Colon (tissue), 2 donors: ENCODE measurements around the gene SLC16A5.
"Not testable (repeated sequence)": the region's sequence is repeated elsewhere in the genome, so short reads cannot be mapped to it uniquely, and the experiment has no call there.

Experiments used
- FAIRE-seq: peaks from 2 replicates; lab custom pipeline; 2012; peaks lifted over from hg19 to GRCh38; lab: Jason Lieb, UNC
- donor health status: control.
- donor health status: control.

SLC16A5 gene

DNA sequence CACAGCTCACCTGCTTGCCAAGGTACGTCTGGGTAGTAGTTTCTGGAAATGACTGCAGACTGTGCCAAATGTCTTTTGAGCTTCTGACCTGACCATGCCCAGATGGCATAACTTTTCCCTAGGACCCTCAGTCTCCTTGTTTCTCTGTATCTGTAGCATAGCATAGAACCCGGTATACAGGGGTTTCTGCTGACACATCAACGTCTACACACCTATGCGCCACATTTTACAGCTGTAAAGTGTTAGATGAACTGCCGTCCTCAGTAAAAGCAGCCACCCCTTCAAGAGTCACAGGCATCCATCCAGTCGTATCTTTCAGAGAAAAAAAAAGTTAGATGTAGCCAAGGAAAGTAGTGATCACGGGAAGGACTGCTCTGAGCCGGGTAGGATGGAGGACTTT is 23.3 kb upstream of the SLC16A5 start:
- no peak for FAIRE-seq

DNA sequence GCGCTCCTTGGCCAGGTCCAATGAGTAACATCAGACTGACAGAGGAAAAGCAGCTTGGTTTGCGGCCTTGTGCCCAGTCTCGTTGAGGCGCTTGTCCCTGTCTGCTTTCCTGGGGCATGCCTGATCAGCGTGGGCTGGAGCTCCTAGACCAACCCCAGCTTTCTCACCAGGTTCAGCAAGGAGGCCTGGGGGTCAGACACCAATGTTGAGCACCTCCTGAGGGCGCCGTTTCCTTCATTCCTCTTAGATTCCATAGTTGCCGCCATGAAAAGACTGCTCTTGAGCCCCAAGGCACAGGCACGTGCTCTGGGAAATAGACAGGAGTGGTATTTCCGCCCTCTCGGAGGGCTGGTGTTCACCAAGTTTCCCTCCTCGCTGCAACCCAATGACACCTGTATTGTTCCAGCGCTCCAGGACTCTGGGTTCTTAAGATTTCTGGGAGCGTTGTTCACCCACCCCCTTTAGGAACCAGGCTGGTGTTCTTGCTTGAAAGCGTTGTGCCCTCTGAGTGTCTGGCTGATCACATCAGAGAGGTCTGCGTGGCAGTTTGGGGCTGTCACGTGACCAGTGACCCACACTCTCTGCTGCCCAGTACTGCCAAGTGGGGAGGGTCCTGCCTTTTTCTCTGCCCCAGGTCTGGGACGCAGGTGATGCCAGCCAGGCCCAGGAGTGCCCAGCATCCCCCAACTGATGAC is 22.7 kb upstream of the SLC16A5 start:
- no peak for FAIRE-seq

DNA sequence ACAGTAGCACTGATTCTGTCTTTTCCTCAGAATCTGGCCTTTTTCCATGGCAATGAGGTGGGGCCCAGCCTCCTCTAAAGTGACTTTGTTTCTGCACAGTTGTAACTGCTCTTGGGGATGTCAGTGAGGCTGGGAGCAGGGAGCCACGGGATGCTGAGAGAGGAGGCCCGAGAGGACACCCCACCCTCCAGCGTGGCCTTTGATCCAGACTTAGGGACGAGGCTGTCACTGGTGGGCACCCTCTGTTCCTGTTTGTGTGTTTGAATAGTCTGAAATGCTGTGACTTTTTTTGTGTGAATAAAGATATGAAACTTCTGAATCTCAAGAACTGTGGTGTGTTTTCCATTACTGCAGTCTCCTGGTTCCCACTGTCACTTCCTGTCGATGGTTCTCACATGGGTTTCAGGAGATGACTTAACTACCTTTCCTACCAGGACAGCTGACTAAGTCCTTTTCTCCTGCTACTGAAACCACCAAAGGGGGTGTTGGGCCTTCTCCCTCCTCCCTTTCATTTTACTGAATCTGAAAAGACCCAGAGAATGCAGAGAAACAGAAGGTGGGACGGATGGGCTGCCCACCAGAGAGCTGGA is 22.1 kb upstream of the SLC16A5 start:
- no peak for FAIRE-seq

DNA sequence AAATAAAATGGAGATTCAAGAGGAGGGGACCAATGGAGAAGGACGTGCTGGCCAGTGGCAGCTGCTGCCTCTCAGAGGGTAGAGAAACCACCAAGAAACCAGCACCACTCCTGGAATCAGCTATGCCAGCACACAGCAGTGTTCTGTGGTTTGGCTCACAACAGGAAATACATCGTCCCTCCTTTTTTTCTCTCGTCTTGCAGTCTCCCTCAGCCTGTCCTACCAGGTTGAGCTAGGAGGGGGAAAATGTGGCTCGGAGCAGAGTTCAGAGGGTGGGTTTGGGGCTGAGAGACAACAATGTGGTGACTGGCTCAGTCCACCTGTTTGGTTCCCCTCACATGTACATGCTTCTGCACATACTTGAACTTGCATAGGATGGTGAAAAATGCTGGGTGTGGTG is 19.9 kb upstream of the SLC16A5 start:
- no peak for FAIRE-seq

DNA sequence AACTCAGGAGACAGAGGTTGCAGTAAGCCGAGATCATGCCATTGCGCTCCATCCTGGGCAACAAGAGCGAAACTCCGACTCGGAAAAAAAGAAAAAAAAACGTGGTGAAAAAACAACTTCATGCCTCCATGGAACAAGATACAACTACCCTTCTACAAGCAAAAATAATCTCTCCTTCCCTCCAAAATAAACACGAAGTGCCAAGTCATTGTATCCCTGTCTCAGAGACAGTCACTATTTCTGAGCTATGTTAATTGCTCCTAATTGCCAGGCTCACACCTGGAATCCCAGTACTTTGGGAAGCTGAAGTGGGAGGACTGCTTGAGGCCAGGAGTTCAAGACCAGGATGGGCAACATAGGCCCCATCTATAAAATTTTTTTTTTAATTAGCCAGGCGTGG is 19.0 kb upstream of the SLC16A5 start:
- no peak for FAIRE-seq

DNA sequence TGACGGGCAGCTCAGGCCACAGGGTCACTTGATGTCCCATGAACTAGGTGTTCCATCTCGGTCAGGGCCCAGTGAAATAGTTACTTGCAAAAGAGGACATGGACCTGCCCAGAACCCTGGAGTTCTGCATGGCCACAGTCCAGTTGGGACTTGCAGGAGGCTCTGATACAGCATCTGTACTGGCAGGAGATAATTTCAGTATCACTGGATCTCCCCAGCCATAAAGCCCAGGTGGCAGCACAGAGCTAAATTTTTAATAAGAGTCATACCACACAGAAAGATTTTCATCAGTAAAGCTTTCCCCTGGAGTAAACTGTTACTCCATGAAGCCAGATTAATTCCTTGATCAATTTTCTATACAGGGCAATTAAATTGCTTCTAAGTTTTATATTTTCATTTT is 18.0 kb upstream of the SLC16A5 start:
- no peak for FAIRE-seq

DNA sequence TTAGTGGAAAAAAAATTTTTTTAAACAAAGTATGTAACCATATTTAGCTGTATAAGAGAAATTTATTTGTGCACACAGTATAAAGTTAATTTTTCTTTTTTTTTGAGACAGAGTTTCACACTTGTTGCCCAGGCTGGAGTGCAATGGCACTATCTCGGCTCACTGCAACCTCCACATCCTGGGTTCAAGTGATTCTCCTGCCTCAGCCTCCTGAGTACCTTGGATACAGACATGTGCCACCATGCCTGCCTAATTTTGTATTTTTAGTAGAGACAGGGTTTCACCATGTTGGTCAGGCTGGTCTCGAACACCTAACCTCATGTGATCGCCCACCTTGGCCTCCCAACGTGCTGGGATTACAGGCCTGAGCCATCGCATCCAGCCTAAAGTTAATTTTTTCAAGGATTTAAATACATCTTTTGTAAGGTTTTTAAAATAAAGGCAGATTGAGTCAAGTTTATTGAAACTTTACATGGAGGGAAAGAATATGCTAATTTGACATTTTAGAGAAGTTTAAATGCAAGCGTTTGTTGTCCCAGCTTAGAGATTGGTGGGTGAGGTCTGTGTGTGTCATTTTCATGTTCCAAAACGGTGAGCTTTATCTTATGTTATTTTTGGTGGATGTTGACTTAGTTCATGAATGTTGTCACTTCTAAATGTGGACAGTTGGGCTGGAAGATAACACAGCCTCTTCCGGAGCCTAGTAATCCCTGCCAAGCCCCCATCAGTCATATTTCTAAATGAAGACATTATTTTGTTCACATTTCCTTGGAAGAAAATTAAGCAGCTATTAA is 16.1 kb upstream of the SLC16A5 start:
- FAIRE-seq: not testable (repeated sequence)

DNA sequence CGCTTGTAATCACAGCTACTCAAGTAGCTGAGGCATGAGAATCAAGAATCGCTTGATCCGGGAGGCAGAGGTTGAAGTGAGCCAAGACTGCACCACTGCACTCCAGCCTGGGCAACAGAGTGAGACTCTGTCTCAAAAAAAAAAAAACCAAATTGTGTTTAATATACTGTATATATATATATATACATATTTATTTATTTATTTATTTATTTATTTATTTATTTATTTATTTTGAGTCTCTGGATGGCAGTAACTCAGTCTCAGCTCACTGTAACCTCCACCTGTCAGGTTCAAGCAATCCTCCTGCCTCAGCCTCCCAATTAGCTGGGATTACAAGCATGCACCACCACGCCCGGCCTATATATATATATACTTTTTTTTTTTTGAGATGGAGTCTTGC is 14.8 kb upstream of the SLC16A5 start:
- FAIRE-seq: not testable (repeated sequence)

DNA sequence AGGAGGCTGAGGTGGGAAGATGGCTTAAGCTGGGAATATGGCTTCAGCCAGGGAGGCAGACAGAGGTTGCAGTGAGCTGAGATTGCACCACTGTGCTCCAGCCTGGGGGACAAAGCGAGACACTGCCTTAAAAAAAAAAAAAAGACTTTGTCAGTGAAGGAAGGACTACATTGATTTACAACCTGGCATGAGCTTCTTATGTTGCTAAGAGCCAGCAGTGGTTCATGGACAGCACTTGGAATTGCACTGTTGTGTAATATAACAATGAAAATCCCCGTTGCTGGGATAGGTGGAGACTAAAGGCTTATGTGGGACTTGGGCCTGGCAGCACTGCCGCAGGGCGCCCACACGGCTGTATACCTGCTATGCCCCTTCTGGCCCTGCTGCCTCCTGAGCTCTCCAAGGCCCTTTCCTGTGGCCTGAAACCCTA is 14.1 kb upstream of the SLC16A5 start:
- no peak for FAIRE-seq

DNA sequence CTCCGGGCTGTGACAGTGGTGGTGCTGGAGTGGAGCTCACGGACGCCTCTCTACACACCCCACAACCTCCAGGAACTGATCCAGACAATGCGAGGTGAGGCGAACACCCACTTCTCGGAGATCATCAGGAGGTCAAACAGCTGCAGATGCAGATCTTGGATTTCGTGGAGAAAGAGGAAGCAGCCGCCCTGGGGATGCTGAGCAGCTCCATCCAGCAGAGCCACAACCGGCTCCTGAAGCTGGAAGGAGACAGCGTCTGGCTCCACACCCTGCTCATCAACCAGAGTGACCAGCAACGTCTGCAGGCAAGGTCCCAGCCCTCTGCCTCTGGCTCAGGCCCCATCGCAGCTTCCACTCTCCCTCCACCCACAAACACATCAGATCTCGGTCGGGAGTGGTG is 13.2 kb upstream of the SLC16A5 start:
- no peak for FAIRE-seq

DNA sequence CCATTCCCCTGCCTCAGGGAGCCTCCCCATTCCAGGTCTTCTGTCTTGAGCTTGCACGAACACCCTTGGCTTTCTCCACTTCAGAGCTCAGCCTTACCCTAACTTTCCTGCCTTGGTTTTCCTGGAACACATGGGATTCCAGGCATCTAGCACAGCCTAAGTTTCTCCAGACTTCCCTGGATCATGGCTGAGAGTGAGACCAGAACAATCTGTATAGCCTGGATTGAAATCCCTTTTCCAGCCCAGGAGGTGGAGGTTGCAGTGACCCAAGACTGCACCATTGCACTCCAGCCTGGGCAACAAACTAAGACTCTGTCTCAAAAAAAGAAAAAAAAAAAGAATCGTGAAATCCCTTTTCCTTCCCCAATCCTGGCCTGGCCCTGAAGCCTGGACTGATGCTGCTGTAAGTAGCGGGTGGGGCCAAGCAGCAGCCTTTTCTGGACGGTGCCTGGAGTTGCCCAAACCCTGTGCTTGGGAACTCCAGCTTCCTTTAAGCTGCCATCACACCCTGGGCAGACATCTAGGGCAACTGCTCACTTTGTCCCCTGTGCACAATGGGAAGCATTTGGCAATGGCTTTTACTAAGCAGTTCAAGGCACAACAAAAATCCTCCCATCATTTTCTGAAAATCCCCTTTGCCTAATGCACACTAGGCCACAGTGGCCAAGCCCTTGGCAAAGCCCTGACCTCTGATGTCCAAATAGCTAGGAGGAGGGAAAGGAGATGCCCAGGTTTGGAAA is 12.0 kb upstream of the SLC16A5 start:
- no peak for FAIRE-seq

DNA sequence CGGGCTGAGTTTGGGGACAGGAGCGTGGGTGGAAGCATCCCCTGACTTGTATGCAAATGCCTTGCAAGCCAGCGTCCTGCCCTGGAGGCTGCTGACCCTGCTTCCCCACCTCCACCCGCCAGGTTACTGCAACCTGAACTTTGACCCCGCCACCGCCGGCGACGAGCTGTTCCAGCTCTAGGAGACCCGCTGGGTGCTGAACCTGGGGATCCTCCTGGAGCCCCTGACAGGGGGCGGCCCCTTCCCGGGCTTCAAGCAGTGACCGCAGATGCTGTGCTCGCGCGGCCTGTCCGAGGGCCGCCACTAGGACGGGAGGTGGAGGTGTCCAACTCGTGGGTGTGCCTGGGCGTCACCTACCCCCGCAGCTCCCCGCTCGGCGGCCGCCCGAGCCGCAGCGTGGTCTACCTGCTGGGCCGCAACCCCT is 10.7 kb upstream of the SLC16A5 start:
- FAIRE-seq: no peak

DNA sequence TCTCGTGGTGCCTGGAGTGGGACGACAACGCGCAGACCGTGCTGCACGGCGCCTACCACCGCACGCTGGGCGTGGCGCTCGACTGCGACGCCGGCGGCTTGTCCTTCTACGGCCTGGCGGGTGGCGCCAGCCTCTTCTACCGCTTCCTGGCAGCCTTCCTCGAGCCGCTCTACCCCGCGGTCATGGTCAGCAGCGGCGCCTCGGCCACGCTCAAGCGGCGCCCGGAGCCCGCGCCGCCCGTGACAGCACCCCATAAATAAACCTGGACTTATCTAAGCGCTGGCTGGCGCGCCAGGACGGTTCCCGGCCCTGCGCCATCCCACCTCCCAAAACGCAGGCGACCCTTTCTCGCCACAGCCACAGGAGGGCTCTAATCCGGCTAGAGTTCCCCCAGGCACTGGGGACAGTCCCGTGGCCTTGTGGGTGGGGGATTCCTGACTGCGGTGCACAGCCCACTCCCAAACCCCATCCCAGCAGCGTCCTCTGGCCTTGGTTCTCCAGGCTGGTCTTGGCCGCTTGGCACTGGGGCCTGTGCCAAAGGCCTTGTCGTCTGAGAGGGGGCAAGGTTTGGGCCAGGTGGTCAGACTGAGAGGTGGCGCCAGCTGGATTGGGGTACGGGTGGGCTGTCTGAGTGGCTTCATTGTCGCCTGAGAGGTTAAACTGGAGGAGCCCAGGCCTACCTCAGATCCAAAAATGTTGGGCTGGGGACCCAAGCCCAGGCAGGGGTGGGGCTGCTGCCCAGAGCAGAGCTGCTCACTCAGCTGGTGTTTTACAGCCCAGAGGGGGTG is 10.1 kb upstream of the SLC16A5 start:
- no peak for FAIRE-seq

DNA sequence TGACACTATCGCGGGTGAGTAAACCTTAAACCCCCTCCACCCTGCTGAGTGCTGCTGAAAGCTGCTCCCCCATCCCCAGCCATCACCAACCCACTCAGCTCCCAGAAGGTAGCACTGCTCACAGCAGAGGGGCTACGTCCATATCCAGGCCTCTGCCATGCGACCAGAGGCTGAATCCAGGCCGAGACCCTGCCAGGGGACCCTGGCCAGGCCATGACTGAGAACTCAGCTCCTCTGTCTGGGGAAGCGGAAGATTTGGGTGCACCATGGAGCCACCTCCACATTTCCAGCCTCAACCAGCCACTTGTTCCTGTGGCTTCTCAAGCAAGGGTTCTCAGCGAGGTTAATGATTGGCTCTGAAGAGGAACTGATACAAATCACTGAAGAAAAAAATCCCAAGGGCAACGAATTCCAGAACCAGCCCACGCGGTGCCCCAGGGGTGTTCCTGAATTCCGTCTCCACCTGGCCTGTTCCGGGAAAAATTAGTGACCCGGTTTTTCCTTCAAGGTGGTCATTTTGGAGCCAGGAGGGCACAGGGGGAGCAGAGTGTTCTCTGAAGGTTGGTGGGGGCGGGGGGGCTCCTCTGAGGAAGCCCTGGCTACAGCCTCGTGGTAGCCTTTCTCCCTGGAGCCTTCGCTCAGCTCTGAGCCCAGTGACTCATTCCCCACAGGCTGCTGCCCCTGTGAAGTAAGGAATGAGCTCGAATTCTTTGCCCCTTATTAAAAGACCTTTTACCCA is 9.3 kb upstream of the SLC16A5 start:
- no peak for FAIRE-seq

DNA sequence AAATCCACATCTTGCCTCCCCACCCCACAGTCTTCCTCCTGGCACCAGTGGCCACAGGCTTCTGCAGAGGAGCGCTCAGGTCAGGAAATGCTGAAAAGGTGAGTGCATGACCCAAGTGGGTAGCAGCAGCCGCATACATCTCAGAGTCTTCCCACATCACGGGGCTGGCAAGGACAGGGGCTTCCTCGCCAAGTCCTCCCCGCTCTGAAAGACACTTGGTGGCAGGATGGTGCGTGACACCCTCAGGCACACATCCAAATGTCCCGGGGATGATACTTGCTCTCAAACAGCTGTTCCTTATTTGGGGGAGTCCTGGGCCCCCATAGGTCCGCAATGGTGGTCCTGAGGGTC is 8.8 kb upstream of the SLC16A5 start:
- FAIRE-seq: no peak

DNA sequence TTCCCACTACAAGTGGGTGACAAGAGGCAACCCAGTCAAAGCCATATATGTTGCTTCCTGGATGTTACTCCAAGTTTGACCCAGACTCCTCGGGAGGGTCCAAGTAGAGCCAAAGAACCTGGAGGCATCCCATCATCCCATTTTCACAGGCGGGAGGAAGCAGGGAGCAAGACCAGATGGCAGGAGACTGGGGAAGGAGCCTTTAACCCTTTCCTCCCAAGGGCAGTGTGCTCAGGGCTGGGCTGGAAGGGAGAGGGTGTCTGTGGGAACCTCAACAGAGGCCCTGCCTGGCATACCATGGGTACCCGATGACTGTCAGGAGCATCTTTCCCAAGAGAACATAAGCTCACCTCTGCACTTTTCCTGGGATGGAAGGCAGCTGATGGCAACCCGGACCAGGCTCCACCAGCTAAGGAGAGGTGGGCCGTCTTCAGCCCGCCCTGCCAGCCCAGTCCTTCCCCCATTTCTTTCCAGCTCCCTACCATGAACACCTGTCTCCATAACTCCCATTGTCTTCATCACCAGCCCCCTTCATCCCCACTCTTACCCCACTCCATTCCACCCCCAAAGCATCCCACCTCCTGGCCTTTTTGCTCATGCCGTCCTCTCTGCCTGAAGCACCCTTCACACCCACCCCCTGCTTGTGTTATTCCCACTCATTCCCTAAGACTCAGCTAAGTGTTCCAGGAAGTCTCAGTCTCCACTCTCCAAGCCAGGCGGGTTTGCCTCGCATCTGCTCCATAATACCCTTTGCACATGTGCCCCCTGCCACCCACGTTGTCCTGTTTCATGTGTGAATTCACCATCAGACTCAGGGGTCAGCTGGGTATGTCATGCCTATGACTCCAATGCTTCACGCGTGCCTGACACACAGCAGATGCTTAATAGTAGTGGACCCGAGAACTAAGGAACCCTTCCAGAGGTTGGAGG is 5.9 kb upstream of the SLC16A5 start:
- no peak for FAIRE-seq

DNA sequence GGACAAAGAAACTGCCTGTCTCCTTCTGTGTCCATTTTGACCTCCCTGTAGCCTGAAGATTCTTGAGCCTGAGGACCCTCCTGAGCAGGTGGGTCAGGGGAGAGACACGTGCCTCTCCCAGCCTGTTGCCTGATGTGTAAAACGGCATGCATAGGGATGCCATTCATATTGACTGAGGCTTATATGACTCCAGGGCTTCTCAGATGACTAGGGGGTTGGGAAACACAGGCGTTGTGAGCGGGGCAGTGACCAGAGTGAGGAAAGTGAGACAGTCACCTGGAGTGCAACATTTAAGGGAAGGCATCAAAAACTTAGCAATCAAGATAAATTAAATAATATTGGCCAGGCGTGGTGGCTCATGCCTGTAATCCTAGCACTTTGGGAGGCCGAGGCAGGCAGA is 5.1 kb upstream of the SLC16A5 start:
- no peak for FAIRE-seq

DNA sequence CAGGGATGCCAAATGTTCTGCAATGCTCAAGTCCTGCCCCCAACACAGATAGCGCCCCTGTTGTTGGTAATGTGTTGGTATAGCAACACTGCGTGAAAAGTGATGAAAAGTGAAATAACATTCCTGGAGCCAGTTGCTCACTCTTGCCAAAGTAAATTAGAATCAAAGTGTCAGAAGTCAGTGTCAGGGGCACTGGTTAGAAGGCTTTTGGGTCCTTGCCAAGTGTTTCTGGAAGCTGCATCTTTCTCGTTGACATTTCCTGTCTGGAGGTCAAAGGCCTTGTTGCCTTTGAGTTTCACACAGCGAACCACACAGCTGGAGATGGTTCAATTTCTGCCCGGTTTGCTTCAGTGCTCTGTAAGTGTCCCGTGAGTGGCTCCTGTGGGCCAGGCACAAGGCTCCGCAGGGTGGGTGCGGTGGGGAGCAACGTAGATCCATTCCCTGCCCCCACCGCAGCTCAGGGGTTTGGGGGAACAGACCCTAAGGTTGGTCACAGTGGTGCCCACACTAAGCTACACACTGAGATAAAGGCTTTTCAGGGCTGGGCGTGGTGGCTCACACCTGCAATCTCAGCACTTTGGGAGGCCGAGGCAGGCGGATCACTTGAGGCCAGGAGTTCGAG is 3.6 kb upstream of the SLC16A5 start:
- FAIRE-seq: no peak

DNA sequence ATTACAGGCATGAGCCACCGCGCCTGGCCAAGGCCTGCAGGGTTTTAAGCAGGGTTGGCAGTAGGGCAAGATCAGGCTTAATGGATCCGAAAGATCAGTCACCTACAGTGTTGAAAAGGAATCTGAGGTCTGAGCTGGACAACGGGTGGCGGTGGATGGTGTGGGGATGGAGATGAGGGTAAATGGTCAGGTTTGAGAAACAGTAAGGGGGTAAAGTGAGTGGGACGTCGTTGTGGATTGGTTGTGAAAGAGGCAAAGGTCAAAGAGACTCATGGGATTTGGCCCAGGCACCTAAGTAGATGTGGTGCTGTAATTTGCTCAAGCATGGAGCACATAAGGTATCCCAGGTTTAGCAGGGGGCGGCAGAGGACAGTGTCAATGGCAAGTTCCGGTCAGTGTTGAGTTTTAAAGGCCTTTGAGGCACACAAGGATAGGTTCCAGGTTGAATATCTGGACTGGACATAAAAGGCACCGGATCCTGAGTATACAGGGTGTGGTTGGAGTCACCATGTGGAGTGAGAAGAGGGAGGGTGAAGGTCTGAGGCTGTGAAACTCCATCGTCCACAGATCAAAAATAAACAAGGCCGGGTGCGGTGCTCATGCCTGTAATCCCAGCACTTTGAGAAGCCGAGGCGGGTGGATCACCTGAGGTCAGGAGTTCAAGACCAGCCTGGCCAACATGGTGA is 1.1 kb upstream of the SLC16A5 start:
- FAIRE-seq: no peak
